GM13976 (cell line): Measurements from ENCODE around the gene PCDH7.

ENCODE experiments used
- DNase-seq: peaks from one replicate; pipeline ENCODE4 v3.0.0; 2012; ENCODE audit warnings: low spot score
- CTCF ChIP-seq: IDR thresholded peaks from 2 replicates; pipeline ENCODE4 v1.5.1; 2012; ENCODE audit warnings: borderline replicate concordance, mild to moderate bottlenecking; ENCODE audit not compliant: insufficient read depth; ENCODE audit errors: extremely low read depth, missing control alignments, control extremely low read depth
- in situ Hi-C: fragments of 300-500 bp; cut with MboI; formaldehyde crosslinking; loops from one replicate; pipeline ENCODE4 v1.12.0; 2022; ENCODE audit warnings: low sequenced_read_pairs, mixed read lengths, inconsistent platforms; ENCODE audit not compliant: unreplicated experiment

Gene PCDH7

GRCh38 chr4:30746735-30747134 is 26.6 kb downstream of the PCDH7 start:
- in situ Hi-C loops = no loop called here
- no peak for DNase-seq
- TF ChIP-seq CTCF = no peak

DNA sequence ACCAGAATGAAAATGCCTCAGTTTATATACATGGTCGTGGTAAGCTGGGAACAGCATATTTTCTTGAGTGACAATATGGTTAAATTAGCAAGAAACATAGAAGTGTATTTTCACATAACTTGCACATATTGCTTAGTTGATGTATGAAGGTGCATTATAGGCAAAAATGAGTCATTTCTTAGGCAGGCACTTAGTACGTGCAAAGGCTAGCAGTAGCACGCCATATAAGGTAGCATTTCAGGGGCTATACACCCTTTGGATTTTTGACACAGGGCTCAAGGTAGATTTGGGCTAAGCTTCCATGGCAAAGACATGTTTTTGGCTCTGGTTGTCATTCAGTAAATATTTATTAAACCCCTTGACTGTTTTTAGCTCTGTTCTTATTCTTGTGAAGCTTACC is 33.1 kb downstream of the PCDH7 start:
- TF ChIP-seq CTCF = no peak
- in situ Hi-C loops = no loop called here
- no peak for DNase-seq

GRCh38 chr4:30754021-30754420 is 33.9 kb downstream of the PCDH7 start:
- no peak for TF ChIP-seq CTCF
- no peak for DNase-seq
- in situ Hi-C loops = no loop called here

- no peak for DNase-seq
- TF ChIP-seq CTCF = no peak
Measured at GRCh38 chr4:30755346-30755745, 35.2 kb downstream of the PCDH7 start.

DNA sequence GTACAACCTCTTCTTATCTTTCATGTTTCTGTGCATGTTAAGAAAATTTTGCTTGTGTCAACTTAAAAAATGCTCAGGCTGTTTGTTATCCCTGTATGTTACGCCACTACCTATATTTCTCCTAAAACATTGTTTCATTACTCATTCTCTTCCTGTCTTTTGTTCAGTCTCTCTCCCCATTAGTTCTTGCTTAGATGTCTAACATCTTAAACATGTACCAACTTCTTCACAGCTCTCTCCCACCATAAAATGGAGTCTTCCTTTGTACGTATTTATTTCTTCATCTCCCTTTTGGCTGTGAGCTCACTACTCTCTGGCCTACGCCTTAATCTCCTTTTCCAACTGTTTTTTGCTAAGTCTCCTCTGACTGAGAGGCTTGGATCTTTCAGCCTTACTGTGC is 36.4 kb downstream of the PCDH7 start:
- no peak for DNase-seq
- in situ Hi-C loops = no loop called here
- no peak for TF ChIP-seq CTCF

More at GRCh38 chr4:30755346-30755745, 35.2 kb downstream of the PCDH7 start:
- in situ Hi-C loops = no loop called here

- in situ Hi-C loops = no loop called here
- no peak for DNase-seq
- TF ChIP-seq CTCF = no peak
Measured at GRCh38 chr4:30757357-30757756, 37.2 kb downstream of the PCDH7 start.

GRCh38 chr4:30760551-30760950 is 40.4 kb downstream of the PCDH7 start:
- no peak for TF ChIP-seq CTCF
- DNase-seq = no peak
- in situ Hi-C loops = no loop called here
